Mucosa of rectum (tissue), 2 donors: ENCODE data around the gene INO80D.
"Not testable (repeated sequence)": the region's sequence is repeated elsewhere in the genome, so short reads cannot be mapped to it uniquely, and the experiment has no call there.

ENCODE experiments used
- H3K27ac ChIP-seq, 2 donors: one replicate each; pipeline ENCODE4 v1.7.0; 2013; ENCODE audit warnings: inconsistent platforms in 2 of 2, low read depth in 2 of 2, low read length in 2 of 2
- H3K27me3 ChIP-seq, 2 donors: one replicate each; pipeline ENCODE4 v1.7.0; 2013; ENCODE audit warnings: low read length in 2 of 2; ENCODE audit not compliant: control insufficient read depth in 2 of 2, insufficient read depth in 2 of 2
- H3K36me3 ChIP-seq, 2 donors: one replicate each; pipeline ENCODE4 v1.7.0; 2013; ENCODE audit warnings: low read length in 2 of 2; ENCODE audit not compliant: control insufficient read depth in 2 of 2, insufficient read depth in 2 of 2
- H3K4me1 ChIP-seq, 2 donors: one replicate each; pipeline ENCODE4 v1.7.0; 2013; ENCODE audit warnings: low read length in 2 of 2, mild to moderate bottlenecking in 1 of 2; ENCODE audit not compliant: control insufficient read depth in 2 of 2, insufficient read depth in 2 of 2
- H3K4me3 ChIP-seq, 2 donors: one replicate each; pipeline ENCODE4 v1.7.0; 2013; ENCODE audit warnings: low read length in 2 of 2
- H3K9ac ChIP-seq, 2 donors: one replicate each; pipeline ENCODE4 v1.7.0; 2013; ENCODE audit warnings: low read length in 2 of 2, low read depth in 1 of 2, mild to moderate bottlenecking in 1 of 2
- H3K9me3 ChIP-seq, 2 donors: one replicate each; pipeline ENCODE4 v1.7.0; 2013; ENCODE audit warnings: low read length in 2 of 2; ENCODE audit not compliant: control insufficient read depth in 2 of 2
- donor health status: healthy.
- donor health status: Normal muscosa, but diverticular disease.

Gene INO80D

DNA sequence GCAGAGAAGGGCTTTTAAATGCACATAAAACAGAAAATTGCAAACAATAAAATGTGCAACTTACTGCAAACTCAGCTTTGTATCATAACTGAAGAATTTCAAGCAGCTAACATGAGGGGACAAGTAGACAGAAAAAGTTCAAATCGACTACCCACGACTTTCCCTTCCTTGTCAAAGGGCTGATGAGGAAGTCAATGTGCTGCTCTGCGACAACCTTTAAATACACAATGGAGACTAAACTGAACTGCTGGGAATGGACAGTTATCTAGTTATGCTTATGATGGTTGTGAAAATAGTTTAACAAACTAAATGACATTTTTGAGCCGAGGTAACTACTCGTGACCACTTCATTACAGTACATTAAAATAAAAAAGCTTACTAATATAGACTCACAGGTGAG is 84.1 kb downstream of the INO80D start:
- Histone ChIP-seq H3K27ac (no peak overlapping the region), H3K27me3 (no peaks in the 10 kb centered on the region), H3K4me1 (no peaks in the 10 kb centered on the region), H3K9ac (no peak overlapping the region), H3K9me3 (no peaks in the 10 kb centered on the region), H3K36me3 (peaks cover 22 to 36% of the 10 kb centered on the region in 2 donors), H3K4me3 (no peak overlapping the region)

DNA sequence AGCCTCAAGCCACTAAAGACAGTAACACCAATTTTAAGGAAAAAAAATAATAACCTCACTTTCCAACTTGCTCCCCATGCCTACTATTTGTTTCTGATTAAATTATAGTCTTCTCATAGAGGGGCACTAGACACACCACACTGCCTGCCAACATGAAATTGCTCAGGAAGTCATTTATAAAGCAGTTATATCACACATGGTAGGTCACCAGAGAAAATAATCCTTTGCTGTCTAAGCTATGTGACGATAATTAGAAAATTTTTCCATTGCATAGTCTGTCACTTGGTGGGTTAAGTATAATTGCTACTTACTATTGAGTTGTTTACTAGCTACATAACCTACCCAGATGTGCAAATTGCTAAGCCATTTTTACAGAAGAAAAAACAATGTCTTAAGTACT is 85.2 kb downstream of the INO80D start:
- Histone ChIP-seq H3K27ac (no peak overlapping the region), H3K4me3 (no peak overlapping the region), H3K36me3 (peaks cover 25 to 33% of the 10 kb centered on the region in 2 donors), H3K27me3 (no peaks in the 10 kb centered on the region), H3K9ac (no peak overlapping the region), H3K9me3 (no peaks in the 10 kb centered on the region), H3K4me1 (no peaks in the 10 kb centered on the region)

DNA sequence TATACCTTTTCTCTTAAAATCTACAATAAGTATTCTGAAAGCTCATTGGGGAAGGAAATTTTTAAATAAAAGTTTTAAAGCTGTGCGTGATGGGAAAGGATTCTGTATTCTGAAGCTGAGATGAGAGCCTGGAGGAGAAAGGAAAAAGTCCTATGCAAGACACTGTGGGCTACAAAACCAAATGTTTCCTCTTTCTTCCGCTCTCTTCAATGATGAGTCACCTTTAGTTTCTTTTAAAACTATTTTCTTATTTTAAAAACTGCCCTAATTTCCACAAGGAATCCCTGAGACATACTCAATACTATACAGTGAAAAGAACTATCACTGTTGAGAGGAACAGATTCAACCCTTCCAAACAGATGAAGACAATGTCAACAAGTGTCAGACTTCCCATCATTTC is 87.4 kb downstream of the INO80D start:
- no peaks in the 10 kb centered on the region for H3K9me3 ChIP-seq
- peaks cover 8 to 17% of the 10 kb centered on the region in 2 donors for H3K36me3 ChIP-seq
- no peaks in the 10 kb centered on the region for H3K4me1 ChIP-seq
- no peaks in the 10 kb centered on the region for H3K27me3 ChIP-seq
- H3K9ac ChIP-seq: no peak overlapping the region
- H3K4me3 ChIP-seq: no peak overlapping the region
- H3K27ac ChIP-seq: no peak overlapping the region

DNA sequence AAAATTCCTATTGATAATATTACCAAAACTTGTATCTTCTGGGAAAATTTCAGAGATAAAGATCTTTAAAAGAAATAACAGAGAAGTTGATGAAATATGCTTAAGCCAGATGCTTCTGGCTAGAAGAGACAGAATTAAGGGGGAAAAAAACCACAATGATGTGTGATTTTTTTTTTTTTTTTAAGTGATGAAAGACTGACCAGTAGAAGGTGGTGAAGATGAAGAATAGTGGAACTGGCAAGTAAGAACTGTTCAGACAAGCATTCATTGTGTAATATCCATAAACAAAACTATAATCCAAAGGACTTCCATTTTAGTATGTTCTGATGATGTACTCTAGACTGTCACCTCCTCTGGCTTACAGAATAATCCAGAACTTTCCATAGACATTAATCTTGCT is 89.8 kb downstream of the INO80D start:
- no peak overlapping the region for H3K4me3 ChIP-seq
- peaks cover 6 to 11% of the 10 kb centered on the region in 2 donors for H3K36me3 ChIP-seq
- no peaks in the 10 kb centered on the region for H3K9me3 ChIP-seq
- no peaks in the 10 kb centered on the region for H3K4me1 ChIP-seq
- no peak overlapping the region for H3K9ac ChIP-seq
- no peaks in the 10 kb centered on the region for H3K27me3 ChIP-seq
- no peak overlapping the region for H3K27ac ChIP-seq

DNA sequence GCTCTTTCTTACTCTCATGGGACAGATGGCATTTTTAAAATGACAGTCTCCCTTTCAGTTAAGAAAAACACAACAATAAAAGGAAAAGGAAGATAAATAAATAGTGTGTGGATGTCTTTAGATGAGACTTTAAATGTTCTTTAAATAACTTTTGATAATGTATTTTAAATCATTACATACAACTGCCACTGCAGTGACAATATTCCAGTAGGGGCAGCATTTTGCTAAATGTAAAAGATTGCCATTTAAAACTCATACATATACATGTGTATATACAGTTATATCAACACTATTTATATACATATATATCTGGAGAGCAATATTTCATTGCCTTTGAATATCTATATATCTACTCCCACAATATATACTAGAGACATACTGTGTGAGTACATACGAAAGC is 90.7 kb downstream of the INO80D start:
- Histone ChIP-seq H3K9ac (no peak overlapping the region), H3K4me3 (no peak overlapping the region), H3K36me3 (peaks cover 4 to 11% of the 10 kb centered on the region in 2 donors)

DNA sequence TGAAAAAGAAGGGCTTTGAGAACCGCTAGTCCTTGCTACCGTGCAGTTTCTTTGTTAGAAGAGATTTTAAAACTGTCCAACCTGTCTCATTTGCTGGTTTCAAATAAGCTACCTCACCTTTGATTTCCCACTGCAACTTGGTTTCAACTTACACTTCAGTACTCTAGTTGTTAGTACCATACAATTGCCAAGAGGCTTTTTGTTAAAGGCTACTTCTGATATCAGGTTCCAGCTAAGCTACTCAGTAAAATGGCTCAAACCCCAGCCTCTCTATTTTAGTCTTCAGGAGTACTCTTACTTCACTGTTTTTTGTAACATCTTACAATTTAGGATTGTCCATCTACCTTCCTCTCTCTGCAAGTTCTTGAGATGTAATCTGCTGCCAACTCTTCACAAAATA is 91.6 kb downstream of the INO80D start:
- H3K9me3 ChIP-seq: no peaks in the 10 kb centered on the region
- no peak overlapping the region for H3K4me3 ChIP-seq
- H3K9ac ChIP-seq: no peak overlapping the region
- H3K27me3 ChIP-seq: no peaks in the 10 kb centered on the region
- H3K4me1 ChIP-seq: no peaks in the 10 kb centered on the region
- H3K36me3 ChIP-seq: peaks cover 3 to 11% of the 10 kb centered on the region in 2 donors
- no peak overlapping the region for H3K27ac ChIP-seq

More for the DNA sequence above, 90.7 kb downstream of the INO80D start:
- no peaks in the 10 kb centered on the region for H3K9me3 ChIP-seq
- H3K27me3 ChIP-seq: no peaks in the 10 kb centered on the region
- no peaks in the 10 kb centered on the region for H3K4me1 ChIP-seq
- H3K27ac ChIP-seq: no peak overlapping the region

DNA sequence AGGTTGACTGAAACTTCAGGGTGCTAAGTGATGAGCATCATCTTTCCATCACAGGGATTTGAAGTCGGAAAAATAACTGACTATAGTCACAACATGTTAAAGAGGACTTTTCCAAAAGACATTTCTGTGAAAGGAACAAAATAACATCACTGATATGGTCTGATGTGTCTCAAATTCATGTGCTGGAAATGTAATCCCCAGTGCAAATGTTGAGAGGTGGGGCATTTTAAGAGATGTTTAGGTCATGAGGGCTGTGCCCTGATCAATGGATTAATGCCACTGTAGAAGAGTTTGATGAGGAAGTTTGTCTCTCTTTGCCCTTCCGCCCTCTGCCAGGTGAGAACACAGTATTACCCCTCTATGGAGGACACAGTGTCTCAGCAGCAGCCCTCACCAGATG is 95.9 kb downstream of the INO80D start:
- no peaks in the 10 kb centered on the region for H3K27me3 ChIP-seq
- no peak overlapping the region for H3K27ac ChIP-seq
- H3K4me1 ChIP-seq: no peaks in the 10 kb centered on the region
- no peak overlapping the region for H3K4me3 ChIP-seq
- peaks cover 0 to 3% of the 10 kb centered on the region in 2 donors for H3K36me3 ChIP-seq
- no peaks in the 10 kb centered on the region for H3K9me3 ChIP-seq
- no peak overlapping the region for H3K9ac ChIP-seq

DNA sequence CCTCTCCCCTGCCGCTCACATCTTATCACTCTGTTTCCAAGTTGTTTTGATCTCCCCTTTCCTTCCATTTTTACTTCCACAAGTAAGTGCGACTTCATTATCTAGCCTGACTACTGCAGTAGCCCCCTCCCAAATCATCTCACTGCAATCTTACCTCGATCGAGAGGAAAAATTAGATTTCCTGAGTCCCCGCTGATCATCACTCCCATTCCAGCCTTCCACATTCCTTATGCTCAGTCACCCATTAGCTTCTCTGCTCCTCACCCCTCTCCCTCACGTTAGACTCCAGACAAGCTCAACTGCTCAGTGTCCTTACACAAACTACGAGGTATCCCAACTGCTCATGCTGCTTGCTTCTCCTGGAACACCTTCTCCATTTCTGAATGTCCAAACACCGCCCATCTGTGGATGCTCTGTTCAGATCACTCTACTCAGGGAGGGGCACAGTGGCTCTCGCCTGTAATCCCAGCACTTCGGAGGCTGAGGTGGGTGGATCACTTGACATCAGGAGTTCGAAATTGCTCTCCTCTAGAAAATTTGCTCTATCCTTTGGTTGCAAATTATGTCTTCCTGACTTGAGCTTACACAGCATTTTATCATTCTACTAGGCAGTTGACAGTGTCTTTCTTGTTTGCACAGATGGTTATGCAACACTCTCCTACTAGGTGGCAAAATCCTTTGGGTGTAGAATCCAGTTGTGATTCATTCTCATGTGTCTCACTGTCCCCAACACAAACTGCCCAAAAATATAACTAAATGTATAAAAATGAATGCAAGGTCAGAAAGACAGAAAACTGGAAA is 96.5 kb downstream of the INO80D start:
- Histone ChIP-seq H3K27me3 (no peaks in the 10 kb centered on the region), H3K9me3 (no peaks in the 10 kb centered on the region), H3K27ac (no peak overlapping the region), H3K36me3 (peaks cover 0 to 3% of the 10 kb centered on the region in 2 donors), H3K4me1 (no peaks in the 10 kb centered on the region), H3K4me3 (no peak overlapping the region), H3K9ac (no peak overlapping the region)

DNA sequence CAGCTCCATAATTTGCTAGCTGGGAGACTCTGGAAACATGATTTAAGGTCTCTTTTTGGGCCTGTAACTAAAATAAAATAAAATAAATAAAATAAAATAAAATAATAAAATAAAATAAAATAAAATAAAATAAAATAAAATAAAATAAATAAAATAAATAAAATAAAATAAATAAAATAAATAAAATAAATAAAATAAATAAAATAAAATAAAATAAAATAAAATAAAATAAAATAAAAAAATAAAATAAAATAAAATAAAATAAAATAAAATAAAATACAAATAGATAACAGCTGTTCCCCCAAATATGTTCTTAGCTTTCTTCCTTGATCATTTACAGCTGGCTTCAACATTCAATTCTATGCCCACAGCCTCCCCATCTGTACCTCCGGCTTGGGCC is 97.3 kb downstream of the INO80D start:
- H3K27ac ChIP-seq, H3K4me1 ChIP-seq, H3K9ac ChIP-seq, H3K9me3 ChIP-seq, H3K36me3 ChIP-seq, H3K27me3 ChIP-seq, H3K4me3 ChIP-seq: not testable (repeated sequence)

DNA sequence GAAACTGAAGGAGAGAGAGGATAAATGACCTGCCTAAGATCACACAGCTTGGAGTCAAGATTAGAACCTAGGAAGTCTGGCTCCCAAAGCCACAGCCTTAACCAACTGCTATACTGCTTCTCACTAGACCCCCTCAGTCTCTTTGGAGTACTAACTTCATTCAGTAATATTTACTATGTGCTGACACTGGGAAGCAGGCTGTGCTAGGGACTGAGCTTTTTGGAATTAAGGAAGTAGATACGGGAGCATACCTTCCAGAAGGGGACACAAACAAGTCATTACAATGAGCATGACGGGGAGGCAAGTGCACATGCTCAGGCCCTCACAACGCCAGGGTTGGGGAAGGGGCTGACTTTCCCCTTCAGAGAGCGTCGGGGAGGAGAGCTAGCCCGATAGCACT is 97.7 kb downstream of the INO80D start:
- Histone ChIP-seq H3K4me1 (no peaks in the 10 kb centered on the region), H3K4me3 (no peak overlapping the region), H3K27me3 (no peaks in the 10 kb centered on the region), H3K9me3 (no peaks in the 10 kb centered on the region), H3K36me3 (no peaks in the 10 kb centered on the region), H3K9ac (no peak overlapping the region), H3K27ac (no peak overlapping the region)
